ENCODE data around the gene POLR2L.

The POLR2L gene

GRCh38 chr11:824942-825341 lies 17.4 kb downstream of the POLR2L start:
- no peak for DNase-seq

- DNase-seq: no peak
Observed at GRCh38 chr11:824292-824880, 17.9 kb downstream of the POLR2L start.

DNA sequence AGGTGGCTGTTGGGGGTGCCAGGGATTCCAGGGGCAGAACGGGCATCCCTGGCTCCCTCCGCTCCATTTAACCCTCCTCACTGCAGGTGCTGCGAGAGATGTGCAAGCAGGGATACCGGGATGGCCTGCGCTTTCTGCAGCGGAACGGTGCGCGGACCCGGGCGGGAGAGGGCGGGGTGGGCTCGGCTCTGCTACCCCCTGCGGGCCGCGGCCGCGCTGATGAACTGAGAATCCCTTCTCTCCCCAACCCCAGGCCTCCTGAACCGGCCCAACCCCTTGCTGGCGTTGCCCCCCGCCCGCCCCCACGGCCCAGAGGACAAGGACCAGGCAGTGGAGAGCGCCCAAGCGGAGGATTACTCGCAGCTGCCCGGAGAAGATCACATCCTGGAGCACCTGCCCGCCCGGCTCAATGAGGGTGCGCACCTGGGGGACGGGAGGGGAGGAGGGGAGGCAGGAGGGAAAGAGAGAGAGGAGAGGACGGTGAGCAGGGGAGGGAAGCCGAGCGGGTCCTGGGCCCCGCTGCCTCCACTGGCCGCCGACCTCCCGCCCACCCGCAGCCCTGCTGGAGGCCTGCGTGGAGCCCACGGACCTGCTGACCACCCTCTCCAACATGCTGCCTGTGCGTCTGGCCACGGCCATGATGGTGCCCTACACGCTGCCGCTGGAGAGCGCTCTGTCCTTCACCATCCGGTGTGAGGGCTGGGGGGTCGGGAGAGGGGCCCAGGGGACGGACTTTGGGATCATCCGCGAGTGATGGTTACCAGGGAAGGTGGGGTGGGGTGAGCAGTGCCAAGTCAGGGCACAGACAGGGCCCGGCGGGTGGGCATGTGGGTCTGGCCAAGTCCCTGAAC lies 18.7 kb downstream of the POLR2L start:
- DNase-seq: no peak

DNA sequence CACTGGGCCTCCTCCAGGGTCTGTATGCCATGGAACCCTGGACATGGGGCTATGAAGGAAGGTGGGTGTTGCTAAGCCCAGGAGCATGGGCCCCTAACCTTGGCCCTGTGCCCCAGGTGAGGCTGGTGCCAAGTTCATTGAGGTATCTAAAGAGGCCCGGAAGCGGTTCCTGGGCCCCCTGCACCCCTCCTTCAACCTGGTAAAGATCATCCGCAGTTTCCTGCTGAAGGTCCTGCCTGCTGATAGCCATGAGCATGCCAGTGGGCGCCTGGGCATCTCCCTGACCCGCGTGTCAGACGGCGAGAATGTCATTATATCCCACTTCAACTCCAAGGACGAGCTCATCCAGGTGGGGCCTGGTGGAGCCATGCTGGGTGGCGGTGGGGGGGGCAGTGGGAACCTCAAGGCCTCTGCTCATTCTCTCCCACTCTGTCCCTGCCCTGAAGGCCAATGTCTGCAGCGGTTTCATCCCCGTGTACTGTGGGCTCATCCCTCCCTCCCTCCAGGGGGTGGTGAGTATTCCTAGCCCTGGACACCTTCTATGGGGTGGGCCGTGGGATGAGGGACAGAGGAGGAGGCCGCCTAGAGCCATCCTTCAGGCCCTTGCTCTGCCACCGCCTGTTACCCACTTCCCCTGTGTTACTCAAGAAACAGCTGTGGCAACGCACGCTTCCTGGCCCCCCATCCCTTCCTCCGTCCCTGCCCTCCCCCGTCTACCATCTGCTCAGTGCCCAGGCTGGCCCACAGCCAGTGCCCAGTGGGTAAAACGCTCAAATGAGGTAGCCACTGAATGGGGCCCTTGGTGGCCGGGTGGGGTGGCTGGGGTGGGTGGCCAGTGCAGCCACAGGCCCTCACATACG lies 20.6 kb downstream of the POLR2L start:
- no peak for DNase-seq

DNA sequence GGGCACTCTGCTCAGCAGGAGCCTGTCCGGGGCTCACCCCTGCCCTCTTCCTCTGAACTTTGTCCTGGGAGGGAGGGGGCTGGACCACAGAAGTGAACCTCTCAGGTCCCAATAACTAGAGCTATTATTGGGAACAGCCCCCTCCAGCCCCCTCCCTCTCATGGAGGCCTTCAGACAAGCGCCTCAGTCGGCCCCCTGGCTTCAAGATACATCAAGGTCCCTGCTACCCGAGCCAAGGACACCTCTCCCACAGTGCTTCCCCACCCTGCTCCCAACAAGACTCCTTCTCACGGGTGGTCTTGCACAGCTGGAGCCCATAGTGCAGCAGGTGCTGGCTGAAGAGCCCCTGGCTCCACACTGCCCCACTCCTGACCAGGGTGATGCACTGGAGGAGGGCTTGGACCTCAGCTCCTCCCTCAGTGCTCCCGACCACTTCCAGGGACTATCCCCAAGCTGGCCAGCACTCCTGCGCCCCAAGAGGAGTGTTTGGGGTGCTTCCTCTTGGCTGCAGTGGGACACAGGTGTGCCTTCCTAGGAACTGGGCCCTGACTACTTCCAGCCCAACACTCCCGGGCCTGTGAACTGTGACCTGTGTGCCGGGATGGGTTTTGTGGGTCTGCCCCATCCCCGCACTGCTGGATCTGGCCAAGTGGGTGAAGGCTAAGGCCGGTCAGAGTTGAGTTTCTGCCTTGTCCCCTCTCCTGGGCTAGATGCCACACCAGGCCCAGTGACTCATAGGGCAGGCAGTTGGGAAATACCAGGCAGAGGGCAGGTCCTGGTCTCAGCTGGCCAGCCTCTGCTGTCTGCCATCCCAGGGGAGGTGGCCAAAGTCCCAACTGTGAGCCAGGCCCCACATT lies 21.4 kb downstream of the POLR2L start:
- peak; percentile 55 for DNase-seq

DNA sequence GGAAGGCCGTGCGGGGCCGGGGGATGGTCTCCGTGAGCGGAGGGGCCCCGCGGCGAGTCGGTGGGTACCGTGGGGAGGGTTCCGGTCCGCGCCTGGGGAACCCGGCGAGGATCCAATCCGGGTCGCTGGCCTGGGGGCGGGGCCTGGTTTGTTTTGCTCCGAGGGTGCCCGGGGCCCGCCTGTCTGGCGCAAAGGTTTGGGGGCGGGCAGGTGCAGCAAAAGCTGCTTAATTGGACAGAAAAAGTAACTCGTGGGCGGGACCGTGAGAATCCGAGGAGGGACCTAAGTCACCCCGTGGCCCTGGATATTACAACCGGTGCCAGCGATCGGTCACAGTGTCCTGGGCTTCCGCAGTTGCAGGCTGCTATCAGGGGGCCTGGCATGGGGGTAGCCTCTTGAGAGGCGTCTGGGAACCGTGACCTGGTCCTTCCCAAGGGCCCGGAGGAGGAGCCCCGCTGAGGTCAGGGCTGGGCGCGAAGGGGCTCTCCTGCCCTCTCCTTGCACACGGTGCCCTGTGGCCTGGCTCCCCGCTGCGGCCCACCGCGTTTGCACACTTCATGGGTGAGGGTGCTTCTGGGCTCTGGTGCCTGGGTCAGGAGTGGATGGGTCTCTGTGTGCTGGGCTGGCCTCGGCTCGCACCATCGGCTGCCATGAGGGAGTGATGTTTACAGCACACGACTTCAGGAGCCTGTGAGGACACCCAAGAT lies 22.2 kb downstream of the POLR2L start:
- peak; percentile 81 for DNase-seq

GRCh38 chr11:819129-819931 lies 23.0 kb downstream of the POLR2L start:
- peak; percentile 79 for DNase-seq

DNA sequence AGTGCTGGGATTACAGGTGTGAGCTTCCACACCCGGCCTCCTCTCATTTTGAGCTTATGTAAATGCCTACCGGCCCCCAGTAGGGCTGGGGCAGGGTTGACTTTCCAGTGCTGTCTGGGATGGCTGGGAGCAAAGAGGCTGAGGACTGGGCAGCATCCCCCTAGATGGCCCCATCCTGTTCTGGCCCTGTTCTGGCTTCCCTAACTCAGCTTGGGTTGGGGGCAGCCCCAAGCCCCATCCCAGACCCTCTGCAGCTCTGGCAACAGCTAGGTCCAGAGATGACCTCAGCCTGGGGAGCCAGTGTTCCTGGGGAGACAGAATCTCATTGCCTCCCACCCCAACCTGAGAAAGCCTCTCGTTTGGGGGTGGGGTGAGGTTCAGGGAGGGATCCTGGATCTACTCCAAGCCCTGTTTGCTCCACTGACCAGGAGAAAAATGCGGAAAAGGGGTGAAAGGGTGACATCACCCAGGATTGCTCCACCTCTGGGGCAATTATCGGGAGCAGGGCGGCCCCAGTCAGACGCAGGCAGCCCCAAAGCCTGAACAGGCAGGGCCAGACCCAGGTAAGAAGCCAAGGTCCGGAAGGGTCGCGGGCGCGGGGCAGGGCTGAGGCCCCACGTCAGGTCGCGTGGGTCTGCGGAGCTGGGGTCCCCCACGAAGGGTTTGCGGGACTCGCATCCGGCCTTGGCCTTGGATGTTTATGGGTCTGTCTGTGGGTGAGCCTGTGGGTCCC lies 23.8 kb downstream of the POLR2L start, which contains the start of gene PNPLA2:
Gene PNPLA2, plus strand, starts transcription at position 519 of the 733 bp plus-strand sequence. CDS start 805 bp downstream, outside the sequence.
- DNase-seq: peak; percentile 86

- no peak for DNase-seq
Observed at GRCh38 chr11:816433-816779, 25.9 kb downstream of the POLR2L start.

- no peak for DNase-seq
Observed at GRCh38 chr11:815675-816432, 26.5 kb downstream of the POLR2L start.

DNA sequence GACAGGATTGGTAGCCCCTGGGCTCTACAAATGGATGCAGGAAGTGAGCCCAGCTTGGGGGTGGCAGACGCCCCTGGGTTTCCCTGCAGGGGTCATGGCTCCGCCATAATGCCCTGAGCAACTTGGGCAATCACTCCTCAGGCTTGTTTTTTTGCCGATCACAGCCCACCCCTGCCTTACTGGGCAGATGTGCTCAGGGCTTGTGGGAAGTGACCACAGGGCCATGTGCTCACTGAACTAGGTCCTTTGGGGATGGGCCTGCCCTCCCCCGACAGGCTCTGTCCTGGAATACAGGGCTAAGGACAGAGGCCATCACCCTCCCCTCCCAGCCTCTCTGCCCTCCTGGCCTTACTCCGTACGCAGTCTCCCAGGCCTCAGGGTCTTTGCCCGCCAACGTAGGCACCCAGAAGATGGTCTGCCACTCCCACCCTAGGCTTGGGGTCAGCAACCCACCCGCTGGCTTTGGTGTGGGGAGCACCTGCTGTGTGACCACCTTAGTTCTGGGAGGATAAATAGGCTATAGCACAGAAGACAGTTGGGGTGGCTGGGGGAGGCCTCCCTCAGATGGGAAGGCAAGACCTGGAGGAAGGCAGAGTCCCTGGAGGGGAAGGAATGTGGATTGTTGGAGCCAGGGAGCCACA lies 28.8 kb downstream of the POLR2L start:
- no peak for DNase-seq

DNA sequence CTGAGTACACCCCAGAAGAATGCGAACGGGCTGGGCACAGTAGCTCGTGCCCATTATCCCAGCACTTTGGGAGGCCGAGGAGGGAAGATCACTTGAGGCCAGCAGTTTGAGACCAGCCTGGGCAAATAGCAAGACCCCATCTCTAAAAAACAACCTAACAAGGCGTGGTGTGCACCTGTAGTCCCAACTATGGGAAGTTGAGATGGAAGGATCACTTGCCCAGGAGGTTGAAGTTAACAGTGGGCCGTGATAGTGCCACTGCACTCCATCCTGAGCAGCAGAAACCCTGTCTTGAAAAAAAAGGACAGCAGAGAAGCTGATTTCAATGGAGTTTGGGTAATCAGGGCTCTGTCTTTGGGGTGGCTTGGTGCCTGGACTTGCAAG lies 29.3 kb downstream of the POLR2L start:
- DNase-seq: no peak

GRCh38 chr11:812390-812789 lies 29.9 kb downstream of the POLR2L start:
- no peak for DNase-seq

DNA sequence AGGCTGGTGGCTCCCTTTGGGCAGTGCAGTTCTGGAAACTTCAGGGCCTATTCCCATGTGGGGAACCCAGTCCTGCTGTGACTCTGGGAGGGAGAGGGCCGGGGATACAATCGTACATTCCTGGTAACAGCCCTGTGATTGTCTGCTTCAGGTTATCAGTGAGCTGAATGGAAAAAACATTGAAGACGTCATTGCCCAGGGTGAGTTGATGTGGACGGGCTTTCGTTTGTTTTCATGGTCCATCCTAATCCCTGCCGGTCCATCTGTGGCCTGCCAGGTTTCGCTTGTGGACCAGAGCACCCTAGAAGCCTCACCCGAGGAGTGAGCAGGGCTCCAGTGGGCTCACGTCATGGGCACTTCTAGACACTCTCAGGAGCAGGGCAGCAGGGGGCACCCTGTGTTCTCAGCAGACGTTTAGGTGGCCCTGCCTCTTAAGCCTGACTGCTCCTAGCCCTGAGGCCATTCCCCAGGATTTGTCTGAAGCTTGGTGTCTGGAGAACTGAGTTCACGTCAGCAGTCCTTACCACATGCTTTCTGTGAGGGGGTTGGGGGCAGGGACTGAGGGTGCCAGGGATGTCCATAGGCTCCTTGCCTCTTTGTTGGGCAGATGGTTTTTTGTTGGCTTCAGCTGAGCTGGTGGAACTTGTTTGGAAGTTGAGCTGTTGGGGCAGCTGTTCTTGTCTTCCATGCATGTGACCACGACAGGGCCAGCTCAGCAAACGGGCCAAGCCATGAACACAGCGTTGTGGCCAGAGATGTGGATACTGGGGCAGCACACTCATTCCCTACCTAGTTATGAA lies 30.7 kb downstream of the POLR2L start:
- no peak for DNase-seq

GRCh38 chr11:810040-810567 lies 32.2 kb downstream of the POLR2L start:
- DNase-seq: no peak

DNA sequence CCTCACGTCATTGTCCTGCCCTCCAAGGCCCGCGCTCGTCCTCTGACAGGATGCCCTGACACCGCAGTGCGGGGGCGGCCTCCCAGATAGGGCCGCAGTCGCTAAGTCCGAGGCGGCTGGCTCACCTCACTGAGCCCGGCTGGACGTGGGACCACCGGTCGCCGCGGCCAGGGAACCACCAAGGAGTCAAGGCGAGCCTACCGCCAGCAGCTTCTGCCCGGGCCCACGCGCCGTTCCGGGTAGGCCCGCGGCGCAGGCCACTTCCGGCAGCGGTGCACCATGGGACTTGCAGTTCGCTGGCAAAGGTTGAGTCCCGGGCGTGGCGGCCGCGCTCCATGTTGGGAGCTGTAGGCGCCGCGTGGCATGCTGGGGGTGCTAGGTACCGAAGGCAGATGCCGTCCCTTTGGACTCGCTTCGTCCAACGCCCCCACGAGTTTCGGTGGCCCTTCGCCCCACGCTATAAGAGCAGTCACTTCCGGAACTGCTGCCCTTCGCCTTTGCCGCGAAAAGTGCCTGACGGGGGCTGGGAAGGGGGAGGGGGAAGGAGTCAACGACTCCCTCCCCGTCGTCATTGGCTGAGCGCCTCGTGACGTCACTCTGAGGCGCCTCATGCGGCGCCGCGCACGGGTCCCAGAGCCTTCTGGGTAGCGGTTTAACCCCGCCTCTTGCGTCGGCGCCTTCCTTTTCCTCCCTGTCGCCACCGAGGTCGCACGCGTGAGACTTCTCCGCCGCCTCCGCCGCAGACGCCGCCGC lies 32.9 kb downstream of the POLR2L start, which contains the start of gene RPLP2:
Gene RPLP2, plus strand, starts transcription at position 681 of the 753 bp plus-strand sequence. CDS start 268 bp downstream, outside the sequence.
- peak; percentile 96 for DNase-seq

Measured in NCI-H226 (cell line).